ENCODE data around the gene SH3BP2.

SH3BP2 gene

DNA sequence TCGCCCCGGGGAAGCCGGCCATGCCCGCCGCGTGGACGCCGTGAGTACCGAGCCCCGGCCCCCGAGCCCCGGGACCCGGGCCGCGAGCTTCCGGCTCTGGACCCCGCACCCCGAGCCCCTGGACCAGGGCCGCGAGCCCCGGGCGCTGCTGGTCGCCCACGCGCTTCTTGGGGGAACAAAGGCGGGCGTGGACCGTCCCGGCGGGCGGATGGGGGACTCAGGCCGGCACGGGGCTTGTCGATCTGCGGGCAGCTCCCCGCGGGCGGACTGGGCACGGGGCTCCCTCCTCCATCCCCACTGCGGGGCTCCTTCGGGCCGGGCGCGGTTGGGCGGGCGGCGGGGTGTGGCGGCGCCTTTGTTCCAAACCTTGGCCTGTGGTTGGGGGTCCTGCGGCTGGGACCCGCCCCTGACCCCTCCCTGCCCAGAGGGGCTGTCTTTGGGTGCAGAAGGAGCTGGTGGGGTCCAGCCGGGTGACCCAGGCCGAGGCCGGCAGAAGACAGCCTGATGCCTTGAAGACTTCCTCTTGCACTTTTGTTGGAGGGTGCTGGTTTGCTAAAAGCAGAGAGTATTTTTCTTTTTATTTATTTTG lies 25.6 kb downstream of the SH3BP2 start:
- Histone ChIP-seq H3K4me1 (ENCODE audit: control insufficient read depth, insufficient read depth, low read length) (peaks cover 7% of the 10 kb centered on the region; the same call in 1 of the 2 replicates), H3K9ac (ENCODE audit: low read length) (peak overlapping the region; percentile 86), H3K36me3 (ENCODE audit: control insufficient read depth, insufficient read depth, low read length) (peaks cover 23% of the 10 kb centered on the region), H3K27me3 (ENCODE audit: control insufficient read depth, insufficient read depth, low read length) (0 out of 2 replicates have a peak, but pooled peaks cover 4% of the 10 kb centered on the region), H3K4me3 (ENCODE audit: low read depth, low read length) (peak overlapping the region; percentile 81), H3K9me3 (ENCODE audit: control insufficient read depth, insufficient read depth, low read depth, low read length) (no peaks in the 10 kb centered on the region), H3K27ac (ENCODE audit: low read depth, low read length) (no peak overlapping the region)

DNA sequence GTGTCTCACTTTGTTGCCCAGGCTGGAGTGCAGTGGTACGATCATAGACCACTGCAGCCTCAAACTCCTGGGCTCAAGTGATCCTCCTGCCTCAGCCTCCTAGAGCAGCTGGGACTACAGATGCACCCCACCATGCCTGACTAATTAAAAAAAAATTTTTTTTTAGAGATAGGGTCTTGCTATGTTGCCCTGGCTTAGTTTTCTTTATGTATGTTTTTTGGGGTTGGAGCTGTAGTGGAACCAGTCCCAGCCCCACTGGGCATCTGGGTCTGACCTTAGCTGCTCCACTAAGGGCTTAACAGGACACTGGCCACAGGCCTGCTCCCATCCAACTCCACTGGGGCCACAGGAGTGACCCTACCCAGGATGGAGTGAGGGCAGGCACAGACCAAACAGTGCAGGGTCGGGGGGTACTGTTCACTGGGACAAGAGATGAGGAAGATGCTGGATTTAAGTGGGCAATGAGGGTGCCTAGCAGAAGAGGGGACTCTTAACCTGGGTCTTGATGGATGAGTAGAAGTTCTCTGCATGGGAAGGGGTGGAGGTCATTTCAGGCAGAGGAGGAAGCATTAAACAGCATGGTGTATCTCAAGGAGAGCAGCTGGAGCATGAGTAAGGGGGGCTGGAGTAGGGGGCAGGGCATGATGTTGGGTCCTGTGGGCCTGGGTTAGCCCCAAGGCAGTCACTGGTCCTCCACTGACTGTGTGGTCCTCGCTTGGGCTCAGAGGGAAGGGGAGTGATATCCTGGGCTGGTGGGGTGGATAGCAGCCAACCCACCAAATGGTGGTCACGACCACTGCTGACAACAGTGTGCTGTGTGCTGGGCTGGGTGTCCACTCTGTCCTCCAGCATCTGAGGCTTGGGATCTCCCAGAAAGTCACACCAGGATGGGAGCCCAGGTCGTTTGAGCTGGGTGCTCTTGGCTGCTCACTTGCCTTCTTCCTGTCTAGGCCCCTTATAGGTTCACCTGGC lies 26.6 kb downstream of the SH3BP2 start:
- no peak overlapping the region for H3K4me3 ChIP-seq (ENCODE audit: low read depth, low read length)
- H3K9ac ChIP-seq (ENCODE audit: low read length), result no peak overlapping the region
- peaks cover 7% of the 10 kb centered on the region; the same call in 1 of the 2 replicates for H3K4me1 ChIP-seq (ENCODE audit: control insufficient read depth, insufficient read depth, low read length)

DNA sequence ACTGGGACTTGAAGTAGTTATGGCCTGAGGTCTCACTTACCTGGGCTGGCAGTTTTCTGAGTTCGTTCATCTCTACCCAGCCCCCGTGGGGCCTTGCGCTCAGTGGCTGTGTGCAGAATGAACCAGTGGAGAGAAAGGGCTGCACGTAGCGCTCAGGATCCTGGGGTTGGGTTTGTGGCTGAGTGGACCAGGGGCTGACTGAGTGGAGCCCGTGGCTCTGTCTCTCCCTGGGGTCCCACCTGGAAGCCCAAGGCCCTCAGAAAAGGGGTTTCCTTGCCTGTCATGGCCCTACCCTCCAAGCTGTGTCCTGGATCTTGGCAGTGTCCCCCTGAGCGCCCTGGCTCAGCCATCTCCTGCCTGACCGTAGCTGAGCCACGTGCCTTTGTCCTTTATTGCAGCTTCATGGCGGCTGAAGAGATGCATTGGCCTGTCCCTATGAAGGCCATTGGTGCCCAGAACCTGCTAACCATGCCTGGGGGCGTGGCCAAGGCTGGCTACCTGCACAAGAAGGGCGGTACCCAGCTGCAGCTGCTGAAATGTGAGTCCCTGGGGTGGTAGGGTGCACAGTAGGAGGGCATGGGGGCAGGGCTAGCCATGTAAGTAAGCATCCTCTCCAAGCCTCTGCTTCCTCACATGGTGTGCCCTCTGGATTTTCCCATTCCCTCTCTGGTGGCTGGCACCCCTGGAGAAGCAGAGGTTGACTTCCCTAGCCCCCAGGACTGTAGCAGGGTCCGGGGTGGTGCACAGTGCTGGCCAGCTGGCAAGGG lies 27.5 kb downstream of the SH3BP2 start:
- Histone ChIP-seq H3K9ac (ENCODE audit: low read length) (no peak overlapping the region), H3K4me3 (ENCODE audit: low read depth, low read length) (no peak overlapping the region), H3K27me3 (ENCODE audit: control insufficient read depth, insufficient read depth, low read length) (0 out of 2 replicates have a peak, but pooled peaks cover 4% of the 10 kb centered on the region), H3K36me3 (ENCODE audit: control insufficient read depth, insufficient read depth, low read length) (peaks cover 42% of the 10 kb centered on the region), H3K4me1 (ENCODE audit: control insufficient read depth, insufficient read depth, low read length) (peaks cover 7% of the 10 kb centered on the region; the same call in 1 of the 2 replicates), H3K27ac (ENCODE audit: low read depth, low read length) (no peak overlapping the region), H3K9me3 (ENCODE audit: control insufficient read depth, insufficient read depth, low read depth, low read length) (no peaks in the 10 kb centered on the region)

More for the DNA sequence above, 26.6 kb downstream of the SH3BP2 start:
- Histone ChIP-seq H3K9me3 (ENCODE audit: control insufficient read depth, insufficient read depth, low read depth, low read length) (no peaks in the 10 kb centered on the region), H3K27ac (ENCODE audit: low read depth, low read length) (no peak overlapping the region), H3K27me3 (ENCODE audit: control insufficient read depth, insufficient read depth, low read length) (0 out of 2 replicates have a peak, but pooled peaks cover 4% of the 10 kb centered on the region), H3K36me3 (ENCODE audit: control insufficient read depth, insufficient read depth, low read length) (peaks cover 34% of the 10 kb centered on the region)

DNA sequence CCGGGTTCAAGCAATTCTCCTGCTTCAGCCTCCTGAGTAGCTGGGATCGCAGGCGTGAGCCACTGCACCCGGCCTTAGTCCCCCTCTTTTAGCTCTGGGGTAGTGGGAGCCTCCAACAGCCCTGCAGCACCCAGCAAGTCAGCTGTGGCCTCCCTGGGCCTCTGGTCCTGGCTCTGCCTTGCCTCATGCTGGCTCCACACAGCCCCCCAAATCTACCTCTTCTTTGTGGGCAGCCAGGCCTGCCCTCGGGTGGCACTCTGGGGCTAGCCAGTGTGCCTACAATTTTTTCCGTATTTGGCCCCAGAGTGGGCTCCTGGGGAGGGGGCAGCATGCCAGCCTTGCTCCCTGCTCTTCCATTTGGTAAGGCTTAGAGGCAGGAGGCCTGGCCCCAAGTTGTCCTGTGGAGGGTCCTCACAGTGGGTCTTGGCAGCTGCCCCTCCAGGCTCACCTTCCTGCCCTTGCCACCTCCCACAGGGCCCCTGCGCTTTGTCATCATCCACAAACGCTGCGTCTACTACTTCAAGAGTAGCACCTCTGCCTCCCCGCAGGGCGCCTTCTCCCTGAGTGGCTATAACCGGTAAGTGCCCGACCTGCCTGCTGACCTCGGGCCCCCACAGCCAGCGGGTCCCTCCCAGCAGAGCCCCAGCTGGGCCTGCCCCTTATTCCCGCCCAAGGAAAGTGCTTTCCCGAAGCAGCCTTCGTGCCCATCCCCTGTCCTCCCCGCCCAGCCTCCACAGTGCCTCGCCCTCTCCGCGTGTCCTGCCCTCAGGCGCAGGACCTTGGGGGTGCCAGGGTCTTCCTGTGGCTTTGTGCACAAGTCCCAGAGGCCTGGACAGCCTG lies 29.8 kb downstream of the SH3BP2 start:
- Histone ChIP-seq H3K9me3 (ENCODE audit: control insufficient read depth, insufficient read depth, low read depth, low read length) (no peaks in the 10 kb centered on the region), H3K36me3 (ENCODE audit: control insufficient read depth, insufficient read depth, low read length) (peaks cover 63% of the 10 kb centered on the region), H3K4me3 (ENCODE audit: low read depth, low read length) (no peak overlapping the region), H3K27ac (ENCODE audit: low read depth, low read length) (no peak overlapping the region), H3K4me1 (ENCODE audit: control insufficient read depth, insufficient read depth, low read length) (peaks cover 2% of the 10 kb centered on the region; the same call in 1 of the 2 replicates), H3K27me3 (ENCODE audit: control insufficient read depth, insufficient read depth, low read length) (no peaks in the 10 kb centered on the region), H3K9ac (ENCODE audit: low read length) (no peak overlapping the region)

DNA sequence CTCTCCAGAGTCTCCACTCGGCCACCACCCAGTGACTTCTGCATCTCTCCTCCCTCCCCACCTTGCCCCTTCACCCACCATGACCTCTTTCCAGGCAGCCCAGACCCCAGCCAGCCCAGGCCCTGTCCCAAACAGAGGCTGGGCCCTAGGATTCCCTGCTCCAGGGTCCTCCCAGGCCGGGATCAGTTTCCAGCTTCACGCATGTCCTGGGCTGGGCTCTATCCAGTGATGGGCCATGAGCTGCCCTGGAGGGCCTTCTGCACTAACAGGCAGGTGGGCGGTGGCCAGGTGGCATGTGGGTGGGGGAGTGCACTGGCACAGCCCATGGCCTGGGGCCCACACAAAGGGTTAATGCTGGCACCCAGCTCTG lies 30.4 kb downstream of the SH3BP2 start:
- H3K27ac ChIP-seq (ENCODE audit: low read depth, low read length), result no peak overlapping the region
- H3K4me3 ChIP-seq (ENCODE audit: low read depth, low read length), result no peak overlapping the region
- no peaks in the 10 kb centered on the region for H3K4me1 ChIP-seq (ENCODE audit: control insufficient read depth, insufficient read depth, low read length)
- H3K36me3 ChIP-seq (ENCODE audit: control insufficient read depth, insufficient read depth, low read length), result peaks cover 69% of the 10 kb centered on the region
- H3K9ac ChIP-seq (ENCODE audit: low read length), result no peak overlapping the region
- no peaks in the 10 kb centered on the region for H3K27me3 ChIP-seq (ENCODE audit: control insufficient read depth, insufficient read depth, low read length)
- H3K9me3 ChIP-seq (ENCODE audit: control insufficient read depth, insufficient read depth, low read depth, low read length), result no peaks in the 10 kb centered on the region

DNA sequence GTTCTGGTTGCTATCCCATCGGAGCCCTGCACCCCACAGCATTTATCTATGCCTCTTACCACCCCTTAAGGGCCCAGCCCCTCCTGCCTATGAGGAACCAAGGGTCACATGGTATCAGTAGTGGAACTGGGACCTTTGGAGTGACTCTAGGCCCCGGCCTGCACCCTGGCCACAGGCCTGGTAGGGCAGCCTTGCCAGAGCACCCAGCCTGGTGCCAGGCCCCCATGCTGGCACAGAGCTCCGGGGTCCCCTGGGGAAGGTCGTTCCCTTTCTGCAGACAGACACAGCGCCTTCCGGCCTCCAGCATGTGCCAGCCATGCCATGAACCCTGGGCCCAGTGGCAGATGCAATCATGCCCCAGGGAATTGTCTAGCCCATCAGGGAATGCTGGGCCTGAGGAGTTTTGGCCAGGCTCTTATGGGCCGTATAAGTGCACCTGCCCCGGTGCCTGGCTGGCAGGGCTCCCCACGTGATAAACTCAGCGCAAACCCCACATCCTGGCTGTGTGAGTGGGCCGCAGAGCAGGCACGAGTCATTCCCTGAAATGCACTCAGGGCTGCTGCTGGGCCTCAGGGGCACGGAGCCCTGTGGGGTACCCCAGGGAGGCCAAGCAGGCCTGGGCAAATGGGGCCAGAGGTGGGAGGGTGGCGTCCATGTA lies 30.9 kb downstream of the SH3BP2 start:
- Histone ChIP-seq H3K4me3 (ENCODE audit: low read depth, low read length) (no peak overlapping the region), H3K9me3 (ENCODE audit: control insufficient read depth, insufficient read depth, low read depth, low read length) (no peaks in the 10 kb centered on the region), H3K27me3 (ENCODE audit: control insufficient read depth, insufficient read depth, low read length) (no peaks in the 10 kb centered on the region), H3K9ac (ENCODE audit: low read length) (no peak overlapping the region), H3K4me1 (ENCODE audit: control insufficient read depth, insufficient read depth, low read length) (no peaks in the 10 kb centered on the region), H3K36me3 (ENCODE audit: control insufficient read depth, insufficient read depth, low read length) (peaks cover 74% of the 10 kb centered on the region), H3K27ac (ENCODE audit: low read depth, low read length) (no peak overlapping the region)

DNA sequence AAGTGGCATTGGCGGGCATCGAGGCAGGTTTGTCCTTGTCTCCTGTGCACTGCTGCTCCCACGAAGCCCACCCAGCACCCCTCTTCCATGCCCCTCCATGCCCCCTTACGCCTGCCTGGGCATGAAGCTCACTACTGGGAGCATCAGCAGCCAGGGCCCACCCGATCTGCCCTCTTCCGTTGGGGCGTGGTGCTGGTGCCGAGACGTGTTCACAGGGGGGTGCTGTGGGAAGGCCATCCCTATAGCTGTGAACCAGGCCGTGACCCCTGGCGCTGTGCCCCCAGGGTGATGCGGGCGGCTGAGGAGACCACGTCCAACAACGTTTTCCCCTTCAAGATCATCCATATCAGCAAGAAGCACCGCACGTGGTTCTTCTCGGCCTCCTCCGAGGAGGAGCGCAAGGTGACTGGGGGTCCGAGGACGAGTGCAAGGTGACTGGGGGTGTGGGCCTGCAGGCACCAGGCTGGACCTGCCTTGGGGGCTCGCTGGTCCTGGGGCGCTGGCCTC lies 31.5 kb downstream of the SH3BP2 start:
- no peak overlapping the region for H3K9ac ChIP-seq (ENCODE audit: low read length)
- H3K9me3 ChIP-seq (ENCODE audit: control insufficient read depth, insufficient read depth, low read depth, low read length), result no peaks in the 10 kb centered on the region
- peaks cover 80% of the 10 kb centered on the region for H3K36me3 ChIP-seq (ENCODE audit: control insufficient read depth, insufficient read depth, low read length)
- H3K27me3 ChIP-seq (ENCODE audit: control insufficient read depth, insufficient read depth, low read length), result no peaks in the 10 kb centered on the region
- no peaks in the 10 kb centered on the region for H3K4me1 ChIP-seq (ENCODE audit: control insufficient read depth, insufficient read depth, low read length)
- H3K27ac ChIP-seq (ENCODE audit: low read depth, low read length), result no peak overlapping the region
- no peak overlapping the region for H3K4me3 ChIP-seq (ENCODE audit: low read depth, low read length)

DNA sequence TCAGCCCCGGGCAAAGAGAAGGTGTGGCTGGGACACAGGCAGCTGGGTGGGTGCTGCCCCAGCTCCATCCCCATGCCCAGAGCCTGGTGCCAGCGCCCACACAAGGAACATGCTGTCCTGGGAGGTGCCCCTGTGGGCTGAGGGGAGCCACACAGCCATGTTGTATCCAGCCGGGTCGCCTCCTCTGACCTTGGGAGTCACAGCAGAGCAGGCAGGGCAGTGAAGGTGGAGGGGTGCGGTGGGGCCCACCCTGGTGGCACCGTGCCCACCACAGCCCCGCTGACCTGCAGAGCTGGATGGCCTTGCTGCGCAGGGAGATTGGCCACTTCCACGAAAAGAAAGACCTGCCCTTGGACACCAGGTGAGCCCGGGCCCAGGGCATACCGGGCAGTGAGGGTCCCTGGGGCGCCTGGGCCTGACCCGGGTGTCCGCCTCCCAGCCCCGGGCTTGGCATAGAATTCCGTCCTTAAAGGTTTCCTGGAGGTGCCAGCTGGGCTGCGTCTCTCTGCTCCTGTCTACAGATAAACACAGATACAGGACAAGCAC lies 32.0 kb downstream of the SH3BP2 start:
- H3K27me3 ChIP-seq (ENCODE audit: control insufficient read depth, insufficient read depth, low read length), result no peaks in the 10 kb centered on the region
- no peak overlapping the region for H3K4me3 ChIP-seq (ENCODE audit: low read depth, low read length)
- H3K9me3 ChIP-seq (ENCODE audit: control insufficient read depth, insufficient read depth, low read depth, low read length), result no peaks in the 10 kb centered on the region
- H3K36me3 ChIP-seq (ENCODE audit: control insufficient read depth, insufficient read depth, low read length), result peaks cover 84% of the 10 kb centered on the region
- H3K9ac ChIP-seq (ENCODE audit: low read length), result no peak overlapping the region
- no peaks in the 10 kb centered on the region for H3K4me1 ChIP-seq (ENCODE audit: control insufficient read depth, insufficient read depth, low read length)
- H3K27ac ChIP-seq (ENCODE audit: low read depth, low read length), result no peak overlapping the region

DNA sequence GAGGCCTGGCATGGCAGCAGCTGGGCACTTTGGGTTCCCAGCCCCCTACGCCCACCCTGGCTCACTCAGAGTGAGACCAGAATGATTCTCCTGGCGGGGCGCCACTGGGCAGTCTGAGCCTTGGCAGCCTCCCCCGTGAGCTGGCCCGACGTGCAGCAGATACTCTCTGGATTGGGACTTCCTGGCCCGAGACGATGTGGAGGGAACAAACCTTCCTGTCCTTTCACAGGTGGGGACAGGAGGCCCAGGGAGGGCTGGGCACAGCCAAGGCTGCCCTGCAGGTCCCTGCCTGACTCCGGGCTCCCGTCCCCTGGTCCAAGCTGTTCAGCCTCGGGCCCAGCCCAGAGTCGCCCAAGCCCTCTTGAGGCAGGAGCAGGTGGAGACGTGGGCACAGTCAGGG lies 32.9 kb downstream of the SH3BP2 start:
- Histone ChIP-seq H3K9me3 (ENCODE audit: control insufficient read depth, insufficient read depth, low read depth, low read length) (no peaks in the 10 kb centered on the region), H3K27ac (ENCODE audit: low read depth, low read length) (no peak overlapping the region), H3K4me3 (ENCODE audit: low read depth, low read length) (no peak overlapping the region), H3K9ac (ENCODE audit: low read length) (no peak overlapping the region), H3K27me3 (ENCODE audit: control insufficient read depth, insufficient read depth, low read length) (no peaks in the 10 kb centered on the region), H3K4me1 (ENCODE audit: control insufficient read depth, insufficient read depth, low read length) (no peaks in the 10 kb centered on the region), H3K36me3 (ENCODE audit: control insufficient read depth, insufficient read depth, low read length) (peaks cover 88% of the 10 kb centered on the region)
